Measurements from ENCODE around the gene DECR2.

- TF ChIP-seq CTCF (IDR thresholded peaks at IDR 0.05) (no peak), POLR2A (IDR thresholded peaks at IDR 0.05) (no peak)
Observed at GRCh38 chr16:410516-411178, 9.0 kb downstream of the DECR2 start.

Measured in stomach (tissue), 4 donors.